Stromal cell of bone marrow (primary cell): Measurements from ENCODE around the gene SDK2.

ENCODE experiments used
- DNase-seq: peaks from one replicate; pipeline ENCODE4 v3.0.0-alpha.2; 2012; ENCODE audit warnings: low read depth

The SDK2 gene

DNA sequence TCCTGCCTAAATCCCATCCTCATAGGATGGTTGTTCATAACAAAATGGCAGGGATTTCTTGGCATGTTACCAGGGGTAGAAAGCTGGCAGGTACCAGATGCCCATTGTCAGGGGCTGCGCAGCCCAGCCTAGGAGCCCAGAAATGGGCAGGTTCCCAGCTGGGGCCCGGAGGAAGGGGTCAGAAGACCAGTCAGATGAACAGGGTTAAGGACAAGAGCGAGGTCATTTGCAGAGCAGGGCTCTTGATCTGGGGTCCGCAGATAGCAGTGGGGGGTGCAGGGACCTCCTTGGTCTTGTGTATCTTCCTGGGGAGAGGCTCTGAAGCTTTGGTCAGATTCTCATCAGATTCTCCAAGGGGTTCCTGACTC, 280.1 kb downstream of the SDK2 start:
- no peak for DNase-seq

DNA sequence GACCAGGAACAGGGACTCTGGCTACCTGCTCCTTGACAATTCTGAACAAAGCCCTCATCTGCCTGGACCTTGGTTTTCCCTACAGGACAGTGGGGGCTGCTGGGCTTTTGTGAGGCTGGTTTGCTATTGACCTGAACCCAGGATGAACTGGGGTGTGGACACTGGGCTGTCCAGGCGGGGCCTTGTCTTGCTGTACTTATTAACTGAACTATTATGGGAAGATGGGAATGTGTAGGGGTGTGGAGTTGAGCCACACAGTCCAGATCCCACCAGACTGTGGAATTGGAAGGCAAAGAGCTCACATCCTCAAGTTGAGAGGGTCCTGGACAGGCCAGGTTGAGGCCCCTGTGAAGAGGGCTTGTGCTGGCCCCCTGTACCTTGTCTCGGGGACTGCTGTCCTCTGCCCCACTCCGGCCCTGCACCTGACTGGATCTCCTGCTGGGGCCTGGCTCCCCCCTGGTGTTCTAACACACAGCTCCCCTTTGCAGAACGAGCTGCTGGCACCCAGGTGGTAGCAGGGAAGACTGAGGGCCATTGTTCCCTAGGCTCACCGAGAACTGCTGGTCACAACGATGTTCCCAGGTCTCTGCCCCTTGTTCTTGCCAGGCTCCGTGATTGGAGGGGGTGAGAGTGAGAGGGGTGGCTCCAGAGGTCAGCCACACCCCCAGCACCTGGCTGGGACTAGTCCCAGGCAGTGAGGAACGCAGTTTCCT, 280.6 kb downstream of the SDK2 start:
- no peak for DNase-seq

DNA sequence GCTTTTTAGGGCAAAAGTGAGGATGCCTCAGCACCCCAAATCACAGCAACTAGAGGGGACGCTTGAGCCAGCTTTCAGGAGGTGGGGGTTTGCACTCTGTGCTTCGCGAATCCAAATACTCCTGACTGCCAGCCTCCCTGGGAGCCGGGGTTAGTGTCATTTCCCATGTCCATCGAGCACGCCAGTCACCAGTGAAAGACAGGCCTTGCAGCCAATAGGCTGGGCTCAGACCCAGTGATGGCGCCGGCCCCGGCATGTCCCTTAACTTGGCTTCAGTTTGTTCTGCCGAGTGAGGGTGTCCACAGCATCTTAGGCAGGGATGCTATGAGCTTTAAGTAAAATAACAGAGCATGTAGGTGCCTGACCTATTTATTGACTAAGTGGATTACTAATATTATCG, 281.5 kb downstream of the SDK2 start:
- no peak for DNase-seq

DNA sequence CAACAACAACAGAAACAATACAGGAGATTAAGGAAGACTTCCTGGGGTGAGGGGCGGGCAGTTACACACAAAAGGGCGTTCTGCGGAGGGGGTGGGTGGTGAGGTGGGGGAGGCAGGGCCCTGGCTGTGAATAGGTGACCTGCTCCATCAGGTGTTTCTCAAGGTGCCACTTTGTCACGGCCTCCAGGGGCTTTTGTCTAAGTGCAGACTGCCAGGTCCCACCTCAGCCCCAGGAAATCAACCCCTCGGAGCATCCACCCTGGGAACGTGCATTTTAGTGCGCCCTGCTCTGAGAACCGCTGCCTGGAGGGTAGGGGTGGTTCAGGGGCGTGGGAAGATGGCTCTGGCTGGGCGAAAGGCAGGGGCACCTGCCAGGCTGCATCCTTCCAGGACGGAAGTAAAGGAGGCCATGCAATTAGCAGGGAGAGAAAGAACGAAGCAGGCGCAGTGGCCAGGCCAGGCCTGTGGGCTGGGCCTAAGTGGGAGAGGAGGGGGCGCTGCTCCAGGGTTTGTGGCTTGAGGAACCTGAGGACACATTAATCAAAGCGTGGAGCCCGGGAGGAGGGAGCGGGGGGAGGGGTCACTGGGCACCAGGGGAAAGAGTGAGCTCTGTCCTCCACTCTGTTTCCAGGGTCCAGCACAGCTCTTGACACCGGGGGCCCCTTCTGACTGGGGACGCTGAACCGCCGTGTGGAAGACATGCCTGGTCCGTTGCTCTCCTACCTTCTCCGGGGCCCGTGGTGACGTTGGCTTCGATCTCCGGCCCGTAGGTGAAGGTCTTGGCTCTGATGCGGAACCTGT, 283.1 kb downstream of the SDK2 start:
- DNase-seq, result no peak

DNA sequence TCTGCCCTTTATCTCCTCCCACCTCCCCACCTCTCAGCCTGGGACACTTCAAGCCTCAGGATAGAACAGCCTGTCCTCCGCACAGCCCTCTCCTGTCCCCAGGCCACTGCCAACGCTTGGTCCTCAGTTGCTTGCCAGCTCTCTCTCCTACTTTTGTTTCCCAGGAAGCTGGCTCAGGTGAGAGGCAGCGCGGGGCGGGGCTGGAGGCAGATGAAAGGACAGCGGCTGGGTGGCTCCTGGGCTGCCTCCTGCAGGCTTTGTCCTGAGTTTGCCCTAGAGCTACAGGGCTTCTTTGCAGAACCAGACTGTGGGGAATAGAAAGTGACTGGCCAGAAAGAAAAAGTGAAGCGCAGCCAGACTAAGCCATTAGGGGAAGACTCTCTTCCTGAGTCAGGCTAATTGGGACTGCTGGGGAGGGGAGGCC, 284.2 kb downstream of the SDK2 start:
- no peak for DNase-seq

DNA sequence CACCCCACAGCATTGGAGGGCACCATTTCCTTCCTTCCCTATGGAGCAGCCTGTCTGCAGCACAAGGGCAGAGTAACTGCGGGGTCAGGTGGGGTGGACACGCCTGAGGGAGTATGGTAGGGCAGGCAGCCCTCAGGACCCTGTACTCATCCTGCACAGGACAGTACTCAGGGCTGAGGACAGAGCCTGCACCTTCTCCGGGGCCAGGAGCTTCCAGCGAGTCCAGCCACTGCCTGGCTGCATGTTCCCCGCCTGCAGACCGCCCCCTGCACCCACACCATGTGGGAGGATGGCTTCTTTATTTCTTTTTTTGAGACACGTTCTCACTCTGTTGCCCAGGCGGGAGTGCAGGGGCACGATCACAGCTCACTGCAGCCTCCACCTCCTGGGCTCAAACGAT, 284.9 kb downstream of the SDK2 start:
- no peak for DNase-seq

DNA sequence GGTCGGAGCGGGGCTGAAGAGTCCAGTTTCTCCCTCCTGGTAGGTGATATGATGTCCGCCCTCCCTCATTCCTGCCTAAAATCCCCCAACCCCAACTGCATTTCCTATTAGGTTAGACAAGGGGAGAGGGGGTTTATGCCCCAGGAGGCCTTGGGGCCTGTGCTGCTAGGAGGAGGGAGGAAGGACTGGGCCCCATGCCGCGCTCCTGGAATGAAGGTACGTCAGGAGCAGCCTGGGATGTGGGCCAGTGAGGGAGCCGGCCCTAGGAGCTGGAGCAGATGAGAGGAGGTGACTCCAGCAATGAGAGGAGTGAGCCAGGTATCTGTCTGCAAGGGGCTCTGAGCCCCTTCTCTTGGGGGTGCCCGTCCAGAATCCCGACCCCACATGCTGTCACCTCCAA, 285.6 kb downstream of the SDK2 start:
- no peak for DNase-seq

DNA sequence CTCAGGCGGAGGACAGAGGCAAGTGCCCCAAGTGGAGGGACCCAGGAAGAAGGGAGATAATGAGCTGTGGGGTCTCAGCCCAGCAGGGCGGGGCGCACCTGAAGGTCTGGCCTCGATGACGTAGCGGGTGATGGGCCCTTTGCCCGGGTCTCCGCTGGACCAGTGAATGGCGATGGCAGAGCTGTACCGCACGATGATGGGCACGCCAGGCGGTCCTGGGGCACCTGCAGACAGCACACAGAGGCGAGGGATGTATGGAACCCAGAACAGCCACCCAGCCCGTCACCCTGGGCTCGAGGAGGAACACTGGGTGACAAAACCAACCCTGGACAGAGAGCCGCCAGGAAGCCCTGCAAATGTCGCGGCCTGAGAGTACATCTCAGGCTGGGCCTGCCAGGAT, 286.3 kb downstream of the SDK2 start:
- DNase-seq, result no peak

DNA sequence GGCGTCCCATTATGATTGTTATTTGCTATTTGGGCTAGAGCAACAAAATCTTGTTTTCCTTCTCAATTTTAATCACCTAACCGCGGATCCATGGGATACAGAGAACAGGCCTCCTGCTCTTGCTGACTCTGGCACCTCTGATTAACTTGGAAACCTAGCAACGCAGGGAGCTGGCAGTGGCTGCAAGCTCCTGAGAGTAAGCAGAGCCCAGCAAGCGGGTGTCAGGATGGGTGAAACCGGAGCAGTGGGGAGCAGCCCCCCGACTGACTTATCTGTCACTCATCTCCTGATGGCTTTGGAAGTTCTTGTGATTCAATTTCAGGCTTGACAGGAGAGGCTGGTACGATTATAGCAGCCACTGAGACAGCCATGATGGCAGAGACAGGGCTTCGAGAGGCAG, 286.9 kb downstream of the SDK2 start:
- no peak for DNase-seq

DNA sequence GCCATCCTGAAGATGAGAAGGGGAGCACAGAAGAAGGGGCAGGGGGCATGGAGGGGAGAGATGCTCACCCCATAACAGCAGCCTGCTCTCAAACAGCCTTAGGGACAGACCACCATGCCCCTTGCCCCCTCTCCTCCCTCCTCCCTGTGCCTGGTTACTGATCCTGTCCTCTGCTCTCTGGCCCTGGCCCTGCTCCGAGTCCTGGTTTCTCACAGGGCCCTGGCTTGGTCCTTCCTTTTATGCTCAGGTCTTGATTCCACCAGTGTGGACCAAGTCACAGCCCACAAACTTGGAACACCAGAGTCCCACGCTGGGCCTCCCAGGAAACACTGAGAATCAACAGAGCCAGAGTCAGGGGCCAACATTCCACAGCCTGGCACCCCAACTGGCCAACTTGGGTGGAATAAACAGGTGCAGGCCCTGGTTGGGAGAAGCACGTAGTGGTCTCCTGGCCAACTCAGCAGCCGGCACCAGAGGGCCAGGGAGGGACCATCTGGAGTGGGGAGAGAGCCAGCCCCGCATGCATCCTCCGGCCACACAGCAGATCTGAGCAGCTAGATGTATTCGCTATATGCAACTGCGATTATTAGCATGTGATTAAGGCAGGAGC, 287.6 kb downstream of the SDK2 start:
- DNase-seq, result no peak

DNA sequence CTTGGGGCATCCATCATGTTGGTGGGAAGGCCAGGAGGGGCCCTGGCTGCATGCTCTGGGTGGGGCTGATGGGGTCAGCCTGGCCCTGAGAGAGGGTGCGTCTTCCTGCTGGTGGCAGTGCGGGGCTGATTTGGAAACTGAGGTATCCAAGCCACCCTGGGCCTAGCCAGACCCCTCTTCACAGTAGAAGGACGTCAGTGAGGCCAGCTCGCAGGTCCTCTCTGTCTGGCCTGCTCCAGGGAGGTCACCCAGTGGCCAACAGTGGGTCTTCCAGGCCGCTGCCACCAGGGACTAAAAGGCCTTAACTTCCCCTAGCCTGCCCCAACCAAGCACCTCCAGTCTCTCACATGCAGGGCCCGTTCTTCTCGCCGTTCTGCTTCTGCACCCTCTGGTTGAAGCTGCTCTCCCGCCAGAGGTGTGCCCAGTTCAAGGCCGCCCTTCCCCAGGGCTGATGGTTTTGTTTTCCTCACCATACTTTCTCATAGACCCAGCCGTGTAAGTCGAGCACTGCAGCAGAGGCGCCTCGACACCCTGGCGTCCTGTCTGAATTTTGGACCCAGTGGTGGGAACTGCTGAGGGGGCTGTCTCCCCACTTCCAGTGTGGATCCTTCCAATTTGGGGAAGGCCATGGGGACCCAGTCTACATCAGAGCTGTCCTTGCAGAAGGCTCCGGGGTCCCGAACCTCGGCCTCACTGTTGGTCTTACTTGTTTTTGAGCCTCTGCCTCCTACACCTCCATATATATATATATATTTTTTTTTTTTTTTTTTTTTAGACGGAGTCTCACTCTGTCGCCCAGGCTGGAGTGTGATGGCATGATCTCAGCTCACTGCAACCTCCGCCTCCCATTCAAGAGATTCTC, 289.6 kb downstream of the SDK2 start:
- no peak for DNase-seq

DNA sequence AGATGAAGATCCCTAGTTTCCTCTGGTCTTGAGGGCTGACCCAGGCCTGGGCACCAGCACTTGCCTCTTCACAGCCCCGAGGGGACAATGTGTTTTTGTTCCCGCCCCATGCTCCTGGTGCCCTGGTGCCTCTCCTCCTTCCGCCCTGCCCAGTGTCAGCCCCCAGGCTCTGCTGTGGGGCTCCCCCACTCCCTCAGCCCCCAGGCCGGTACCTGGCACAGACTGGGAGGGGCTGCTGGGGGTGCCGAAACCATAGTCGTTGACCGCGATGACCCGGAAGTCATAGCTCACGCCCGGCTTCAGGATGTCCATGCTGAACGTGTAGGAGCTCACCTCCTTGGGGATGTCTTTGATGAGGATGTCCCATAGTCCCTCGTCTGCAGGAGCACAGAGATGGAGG, 292.0 kb downstream of the SDK2 start:
- DNase-seq, result no peak

DNA sequence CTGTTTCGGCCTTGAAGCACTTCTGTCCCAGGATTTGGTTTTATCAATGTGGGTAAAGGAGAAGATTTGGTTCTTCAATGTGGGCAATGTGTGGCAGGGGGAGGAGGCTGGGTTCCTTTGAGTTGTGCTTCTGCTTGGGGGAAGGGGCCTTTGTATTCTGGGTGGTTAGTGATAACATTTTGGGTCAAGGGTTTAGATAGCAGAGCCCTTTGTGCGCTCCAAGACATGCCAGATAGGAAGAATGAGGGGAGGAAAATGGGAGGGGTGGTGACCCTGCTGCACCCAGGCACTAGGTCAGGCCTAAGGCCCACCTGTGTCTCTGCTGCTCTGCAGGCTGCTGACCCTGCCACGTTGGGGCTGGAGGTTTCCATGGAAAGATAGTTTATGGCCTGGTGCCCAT, 292.5 kb downstream of the SDK2 start:
- DNase-seq, result no peak

DNA sequence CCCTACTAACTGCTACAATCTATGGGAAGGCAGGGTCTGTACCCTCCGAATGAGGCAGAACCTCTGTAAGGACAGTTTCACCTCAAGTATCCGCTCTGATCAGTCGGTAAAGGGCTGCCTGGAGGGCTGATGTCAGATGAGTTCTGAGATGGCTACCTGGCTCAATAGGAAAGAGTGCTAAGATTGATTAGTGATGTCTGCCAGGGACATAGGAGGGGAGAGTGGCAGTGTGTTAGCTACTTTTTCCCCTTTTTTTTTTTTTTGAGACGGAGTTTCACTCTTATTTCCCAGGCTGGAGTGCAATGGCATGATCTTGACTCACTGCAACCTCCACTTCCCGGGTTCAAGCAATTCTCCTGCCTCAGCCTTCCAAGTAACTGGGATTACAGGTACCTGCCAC, 293.4 kb downstream of the SDK2 start:
- DNase-seq, result no peak

DNA sequence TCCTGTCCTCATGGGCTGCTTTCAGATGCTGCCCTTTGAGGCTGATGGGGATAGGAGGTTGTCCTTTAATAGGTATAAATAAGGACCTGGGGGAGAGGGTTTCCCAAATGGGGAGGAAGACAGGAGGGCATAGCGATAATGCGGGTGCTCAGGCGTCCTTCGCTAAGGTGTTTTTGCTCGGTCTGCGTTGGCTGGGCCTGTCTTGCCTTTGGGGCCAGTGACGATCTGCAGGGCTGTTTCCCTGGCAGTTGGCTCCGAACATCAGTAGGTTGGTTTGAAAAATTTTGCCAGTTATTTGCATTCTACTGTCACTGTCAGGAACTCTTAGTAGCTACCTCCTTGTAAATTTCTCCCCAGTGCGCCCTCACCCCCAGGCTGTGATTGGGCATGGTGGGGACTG, 294.6 kb downstream of the SDK2 start:
- DNase-seq, result no peak

DNA sequence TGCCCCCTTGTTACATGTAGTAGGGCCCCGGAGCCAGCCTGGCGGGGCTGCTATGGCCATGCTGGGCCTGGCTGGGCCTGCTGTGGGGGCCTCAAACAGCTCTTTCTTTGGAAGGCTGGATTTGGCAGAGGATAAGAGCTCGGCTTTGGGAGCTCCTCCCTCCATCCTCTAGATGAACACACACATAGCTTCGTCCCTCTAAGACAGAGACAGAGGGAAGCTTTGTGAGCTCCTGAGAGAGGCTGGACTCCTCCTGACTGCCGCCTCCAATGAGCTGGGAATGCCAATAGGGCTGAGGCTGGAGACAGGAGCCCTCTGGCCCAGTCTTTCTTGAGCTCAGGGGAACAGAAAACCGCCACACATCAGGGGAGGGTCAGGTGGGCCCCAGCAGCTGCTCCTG, 295.1 kb downstream of the SDK2 start:
- DNase-seq, result no peak

DNA sequence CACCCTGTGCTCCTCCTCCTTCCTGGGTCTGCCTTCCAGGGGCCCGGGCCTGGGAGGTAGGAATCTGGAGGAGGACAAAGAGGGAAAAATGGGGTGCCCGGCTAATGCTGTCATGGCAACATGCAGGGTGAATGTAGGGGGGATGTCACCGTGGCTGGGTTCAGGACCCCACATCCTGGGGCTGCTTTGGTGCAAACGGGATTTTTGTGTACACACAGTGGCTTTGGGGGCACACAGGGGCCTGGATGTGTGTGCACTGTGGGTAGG, 295.5 kb downstream of the SDK2 start:
- DNase-seq, result no peak

DNA sequence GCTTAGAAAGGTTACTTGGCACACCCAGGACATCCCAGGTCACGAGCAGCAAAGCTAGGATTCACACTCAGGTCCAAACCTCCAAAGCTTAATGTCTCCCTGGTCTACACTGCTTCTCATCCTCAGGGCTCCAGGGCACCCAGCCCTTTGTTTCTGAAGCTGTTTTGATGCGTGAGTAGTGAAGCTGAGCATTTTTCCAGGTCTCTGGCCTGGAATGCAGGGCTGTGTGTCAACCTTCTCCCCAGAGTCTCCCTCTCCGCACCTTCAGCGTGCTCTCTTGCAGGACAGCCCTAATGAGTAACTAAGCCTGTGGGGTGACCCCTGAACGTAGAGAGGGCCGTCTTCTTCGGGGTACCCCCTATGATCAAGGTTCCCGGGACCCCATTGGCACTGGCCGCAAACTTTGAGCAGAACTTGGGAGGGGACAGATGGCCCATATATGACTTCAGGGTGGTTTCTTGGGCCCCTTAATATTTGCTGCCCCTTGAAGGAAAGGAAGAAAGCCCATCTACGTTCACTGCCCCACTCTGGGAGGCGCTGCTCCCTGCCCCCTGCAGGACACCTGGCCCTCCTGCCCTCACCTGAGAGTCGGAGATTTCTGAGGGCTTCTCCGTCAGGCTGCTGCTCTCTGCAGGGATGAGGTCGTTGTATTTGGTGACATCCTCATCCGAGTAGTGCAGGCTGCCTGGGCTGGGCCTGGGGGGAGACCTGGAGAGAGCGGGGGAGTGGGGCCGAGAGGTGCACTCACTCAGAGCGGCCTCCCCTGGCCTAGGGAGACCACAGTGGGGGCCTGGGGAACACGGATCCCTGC, 296.0 kb downstream of the SDK2 start:
- no peak for DNase-seq

DNA sequence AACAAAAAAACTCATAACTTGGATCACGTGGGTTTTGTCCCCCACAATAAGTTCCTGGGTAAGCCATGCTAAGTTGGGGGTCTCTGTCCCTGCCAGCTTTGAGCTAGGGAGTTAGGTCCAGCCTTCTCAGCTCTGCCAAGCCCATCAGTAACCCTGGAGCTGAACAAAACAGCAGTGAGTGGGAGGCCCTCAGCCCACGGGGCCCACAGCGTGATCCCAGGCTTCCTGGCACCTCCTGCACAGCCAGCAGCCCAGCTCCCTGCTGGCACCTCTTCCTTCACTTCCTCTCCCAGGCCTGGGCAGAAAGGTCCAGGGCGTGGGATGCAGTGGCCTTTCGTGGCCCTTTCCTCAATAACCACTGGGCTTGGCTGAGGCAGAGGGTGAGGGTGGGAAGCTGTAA, 296.9 kb downstream of the SDK2 start:
- DNase-seq, result no peak

DNA sequence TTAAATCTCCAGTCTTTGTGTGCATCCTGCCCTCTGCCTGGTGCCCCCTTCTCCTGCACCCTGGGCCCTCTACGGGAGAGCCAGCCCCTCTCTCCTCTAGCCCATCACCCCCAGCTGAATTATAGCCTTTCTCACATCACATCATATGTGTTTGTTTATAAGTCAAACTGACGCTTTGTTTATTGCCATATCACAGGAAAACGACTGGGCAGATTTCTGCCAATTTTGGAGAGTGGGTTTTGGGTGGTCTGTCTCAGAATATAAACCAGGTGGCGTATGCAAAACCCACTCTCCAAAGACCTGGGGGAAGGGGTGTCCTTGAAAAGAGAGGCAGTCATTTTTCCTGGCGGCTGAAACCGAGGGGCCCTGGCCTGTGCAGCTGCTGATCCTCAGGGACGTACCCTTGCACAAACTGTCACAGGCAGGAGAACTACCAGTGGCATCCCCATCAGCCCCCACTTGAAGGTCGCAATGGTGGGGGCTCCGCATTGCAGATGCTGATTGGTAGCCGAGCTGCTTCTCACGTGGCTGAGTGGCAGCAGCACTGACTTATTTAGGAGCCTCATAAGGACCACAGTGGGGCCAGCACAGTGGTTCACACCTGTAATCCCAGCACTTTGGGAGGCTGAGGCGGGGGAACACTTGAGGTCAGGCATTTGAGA, 297.6 kb downstream of the SDK2 start:
- DNase-seq, result no peak

DNA sequence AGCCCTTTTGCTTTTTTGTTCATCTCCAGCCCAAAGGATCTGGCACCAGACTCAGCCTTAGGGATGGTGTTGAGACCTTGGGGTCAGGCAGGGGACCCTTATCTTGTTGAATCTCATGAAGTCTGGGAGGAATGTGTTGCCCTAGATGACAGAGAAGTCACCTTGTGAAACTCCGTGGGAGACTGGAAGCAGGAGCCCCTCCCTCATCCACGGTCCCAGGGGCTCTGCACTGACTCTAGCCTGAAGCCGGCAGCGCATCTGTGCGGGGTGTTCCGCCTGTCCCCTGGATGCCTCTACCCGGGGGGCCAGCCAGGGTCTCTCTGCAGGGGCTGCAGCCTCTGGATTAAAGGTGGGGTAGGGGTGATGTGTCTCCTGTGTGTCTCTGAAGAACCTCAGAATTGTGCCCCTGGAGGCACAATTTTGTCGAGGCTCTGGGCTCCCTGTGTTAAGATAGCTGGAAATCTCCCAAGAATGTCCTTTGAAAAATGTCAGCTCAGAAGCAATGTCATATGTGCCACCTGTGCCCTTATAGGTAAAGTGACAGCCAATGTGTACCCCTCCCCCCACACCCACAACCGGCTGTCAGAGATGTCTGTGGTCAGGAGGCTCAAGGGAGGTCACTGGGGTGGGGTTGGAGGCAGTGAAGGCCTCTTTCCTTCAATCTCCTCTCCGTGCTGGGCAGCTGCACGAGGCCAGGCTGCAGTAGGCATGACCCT, 300.3 kb downstream of the SDK2 start:
- DNase-seq, result no peak
